ENCODE results near the gene PDPN. TPM values are rescaled to one million over a fixed set of nuclear protein-coding genes. Genes with fewer than 3 reads are reported as not detected.

The PDPN gene
- total RNA-seq, 1 experiment from 2014 or later = not detected

GRCh38 chr1:13661539-13661938, 77.9 kb downstream of the PDPN start:
- H2AFZ ChIP-seq (ENCODE audit: low read depth, low read length, poor library complexity, severe bottlenecking) = no peak overlapping the region
- CTCF ChIA-PET = no interaction called here

DNA sequence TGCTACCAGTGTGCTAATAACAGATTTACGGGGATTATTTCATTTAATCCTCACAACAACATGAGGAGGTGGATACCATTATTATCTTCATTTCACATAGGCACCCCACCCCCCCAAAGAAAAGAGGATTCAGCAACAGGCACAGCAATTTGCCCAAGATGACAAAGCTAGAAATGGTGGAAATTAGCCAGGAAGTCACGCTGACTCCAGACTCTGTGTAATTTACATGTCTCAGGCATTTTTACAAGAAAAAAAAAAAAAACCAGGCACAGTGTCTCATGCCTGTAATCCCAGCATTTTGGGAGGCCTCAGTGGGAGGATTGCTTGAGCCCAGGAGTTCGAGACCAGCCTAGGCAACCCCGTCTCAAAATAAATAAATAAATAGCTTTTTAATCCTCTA, 78.9 kb downstream of the PDPN start:
- Histone ChIP-seq H3K4me2 (ENCODE audit: low read length) (no peak overlapping the region), H3K9ac (ENCODE audit: low read length) (no peak overlapping the region), H3K27me3 (ENCODE audit: insufficient read depth, low read length) (no peaks in the 10 kb centered on the region), H4K20me1 (ENCODE audit: insufficient read depth) (no peaks in the 10 kb centered on the region), H3K9me2 (ENCODE audit: insufficient read depth) (no peaks in the 10 kb centered on the region), H3K36me3 (ENCODE audit: control insufficient read depth in 1 of 2, insufficient read depth in 2 of 2, low read length in 2 of 2) (no peaks in the 10 kb centered on the region), H3K4me3 (replicated peaks in 1 of 2; ENCODE audit: low read depth in 1 of 2, low read length in 2 of 2) (no peak overlapping the region), H3K27ac (ENCODE audit: low read depth, low read length) (no peak overlapping the region), H3K4me1 (ENCODE audit: control insufficient read depth in 1 of 2, insufficient read depth in 2 of 2, low read length in 2 of 2) (no peaks in the 10 kb centered on the region), H3K79me2 (ENCODE audit: insufficient read depth, low read length) (no peaks in the 10 kb centered on the region), H2AFZ (ENCODE audit: low read depth, low read length, poor library complexity, severe bottlenecking) (no peak overlapping the region), H3K9me3 (ENCODE audit: control insufficient read depth in 1 of 2, insufficient read depth in 1 of 2, low read depth in 1 of 2, low read length in 2 of 2) (no peaks in the 10 kb centered on the region)
- ATAC-seq = no peak
- ChIA-PET POLR2A (no interaction called here), RAD21 (ENCODE audit: low non-redundant PET in 1 of 2, low total read pairs in 2 of 2, uncharacterized antibody in 2 of 2, unreplicated experiment in 2 of 2) (no interaction called here), CTCF (no interaction called here)
- intact Hi-C loops (cut with micrococcal nuclease) = no loop called here
- DNase-seq (ENCODE audit: low read depth, low spot score) = no peak
- BruUV-seq (replicated peaks) = no TSS peak
- TF ChIP-seq POLR2A (IDR thresholded peaks at IDR 0.05; ENCODE audit: borderline replicate concordance, extremely low read depth, insufficient read depth, insufficient read length) (no peak), ZNF274 (IDR thresholded peaks at IDR 0.05; ENCODE audit: low read depth, low read length) (no peak), EGR1 (IDR thresholded peaks at IDR 0.05; ENCODE audit: low read depth) (no peak), POLR2AphosphoS5 (IDR thresholded peaks at IDR 0.05; ENCODE audit: low read depth, low read length) (no peak), CTCF (IDR thresholded peaks at IDR 0.05 in 2 of 3, conservative IDR thresholded peaks at IDR 0.05 in 1 of 3; ENCODE audit: borderline replicate concordance in 1 of 3, insufficient read depth in 1 of 3, low read depth in 2 of 3, low read length in 2 of 3) (no peak), JUND (IDR thresholded peaks at IDR 0.05) (no peak), SRF (IDR thresholded peaks at IDR 0.05; ENCODE audit: low read depth) (no peak), EZH2phosphoT487 (IDR thresholded peaks at IDR 0.05; ENCODE audit: borderline replicate concordance) (no peak), CBX3 (IDR thresholded peaks at IDR 0.05; ENCODE audit: low read depth) (no peak), YY1 (IDR thresholded peaks at IDR 0.05; ENCODE audit: extremely low read depth, insufficient replicate concordance, low read depth, low read length) (no peak), ZBTB33 (IDR thresholded peaks at IDR 0.05; ENCODE audit: extremely low read depth, insufficient replicate concordance, low read length) (no peak)
- TF ChIP-seq, protein P1, sequence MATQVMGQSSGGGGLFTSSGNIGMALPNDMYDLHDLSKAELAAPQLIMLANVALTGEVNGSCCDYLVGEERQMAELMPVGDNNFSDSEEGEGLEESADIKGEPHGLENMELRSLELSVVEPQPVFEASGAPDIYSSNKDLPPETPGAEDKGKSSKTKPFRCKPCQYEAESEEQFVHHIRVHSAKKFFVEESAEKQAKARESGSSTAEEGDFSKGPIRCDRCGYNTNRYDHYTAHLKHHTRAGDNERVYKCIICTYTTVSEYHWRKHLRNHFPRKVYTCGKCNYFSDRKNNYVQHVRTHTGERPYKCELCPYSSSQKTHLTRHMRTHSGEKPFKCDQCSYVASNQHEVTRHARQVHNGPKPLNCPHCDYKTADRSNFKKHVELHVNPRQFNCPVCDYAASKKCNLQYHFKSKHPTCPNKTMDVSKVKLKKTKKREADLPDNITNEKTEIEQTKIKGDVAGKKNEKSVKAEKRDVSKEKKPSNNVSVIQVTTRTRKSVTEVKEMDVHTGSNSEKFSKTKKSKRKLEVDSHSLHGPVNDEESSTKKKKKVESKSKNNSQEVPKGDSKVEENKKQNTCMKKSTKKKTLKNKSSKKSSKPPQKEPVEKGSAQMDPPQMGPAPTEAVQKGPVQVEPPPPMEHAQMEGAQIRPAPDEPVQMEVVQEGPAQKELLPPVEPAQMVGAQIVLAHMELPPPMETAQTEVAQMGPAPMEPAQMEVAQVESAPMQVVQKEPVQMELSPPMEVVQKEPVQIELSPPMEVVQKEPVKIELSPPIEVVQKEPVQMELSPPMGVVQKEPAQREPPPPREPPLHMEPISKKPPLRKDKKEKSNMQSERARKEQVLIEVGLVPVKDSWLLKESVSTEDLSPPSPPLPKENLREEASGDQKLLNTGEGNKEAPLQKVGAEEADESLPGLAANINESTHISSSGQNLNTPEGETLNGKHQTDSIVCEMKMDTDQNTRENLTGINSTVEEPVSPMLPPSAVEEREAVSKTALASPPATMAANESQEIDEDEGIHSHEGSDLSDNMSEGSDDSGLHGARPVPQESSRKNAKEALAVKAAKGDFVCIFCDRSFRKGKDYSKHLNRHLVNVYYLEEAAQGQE (IDR thresholded peaks at IDR 0.05; ENCODE audit: low read depth) = no peak

More at GRCh38 chr1:13661539-13661938, 77.9 kb downstream of the PDPN start:
- Histone ChIP-seq H3K36me3 (ENCODE audit: control insufficient read depth in 1 of 2, insufficient read depth in 2 of 2, low read length in 2 of 2) (no peaks in the 10 kb centered on the region), H3K4me3 (replicated peaks in 1 of 2; ENCODE audit: low read depth in 1 of 2, low read length in 2 of 2) (no peak overlapping the region), H3K9me3 (ENCODE audit: control insufficient read depth in 1 of 2, insufficient read depth in 1 of 2, low read depth in 1 of 2, low read length in 2 of 2) (no peaks in the 10 kb centered on the region), H3K9me2 (ENCODE audit: insufficient read depth) (no peaks in the 10 kb centered on the region), H3K27ac (ENCODE audit: low read depth, low read length) (no peak overlapping the region), H3K27me3 (ENCODE audit: insufficient read depth, low read length) (no peaks in the 10 kb centered on the region), H3K9ac (ENCODE audit: low read length) (no peak overlapping the region), H3K4me2 (ENCODE audit: low read length) (no peak overlapping the region), H3K4me1 (ENCODE audit: control insufficient read depth in 1 of 2, insufficient read depth in 2 of 2, low read length in 2 of 2) (no peaks in the 10 kb centered on the region), H4K20me1 (ENCODE audit: insufficient read depth) (no peaks in the 10 kb centered on the region), H3K79me2 (ENCODE audit: insufficient read depth, low read length) (no peaks in the 10 kb centered on the region)
- ChIA-PET RAD21 (ENCODE audit: low non-redundant PET in 1 of 2, low total read pairs in 2 of 2, uncharacterized antibody in 2 of 2, unreplicated experiment in 2 of 2) (no interaction called here), POLR2A (no interaction called here)
- no TSS peak for BruUV-seq (replicated peaks)
- TF ChIP-seq YY1 (IDR thresholded peaks at IDR 0.05; ENCODE audit: extremely low read depth, insufficient replicate concordance, low read depth, low read length) = no peak
- no peak for TF ChIP-seq EZH2 (IDR thresholded peaks at IDR 0.05)
- no peak for TF ChIP-seq ELF1 (IDR thresholded peaks at IDR 0.05; ENCODE audit: borderline replicate concordance, low read depth)
- no peak for ATAC-seq
- intact Hi-C loops (cut with micrococcal nuclease) = no loop called here
- DNase-seq (ENCODE audit: low read depth, low spot score) = no peak

Measured in HCT116 (cell line).